Smooth muscle cell (in vitro differentiated cells): ENCODE measurements around the gene NMRK2. TPM values are rescaled to one million over a fixed set of nuclear protein-coding genes. Genes with fewer than 3 reads are reported as not detected.
A peak's percentile ranks its signal among the peaks of the same experiment; 100 is the strongest.

ENCODE experiments used
- DNase-seq: peaks from one replicate; lab custom pipeline; 2025; ENCODE audit not compliant: unreplicated experiment; lab: John Stamatoyannopoulos, UW
- H2AFZ ChIP-seq: fragments of 200-600 bp; sonication (generic); 2 replicates; pipeline ENCODE4 v1.6.0; 2016; ENCODE audit warnings: antibody characterized with exemption, low read depth, mild to moderate bottlenecking
- H3F3A ChIP-seq: fragments of 200-600 bp; sonication (generic); 2 replicates; pipeline ENCODE4 v1.6.0; 2017; ENCODE audit warnings: antibody characterized with exemption, low read depth
- H3K27ac ChIP-seq: fragments of 200-600 bp; sonication (generic); 2 replicates; pipeline ENCODE4 v1.5.1; 2016; ENCODE audit warnings: low read depth, mild to moderate bottlenecking
- H3K27me3 ChIP-seq: fragments of 200-600 bp; sonication (generic); 2 replicates; pipeline ENCODE4 v1.6.1; 2016; ENCODE audit warnings: low read depth, mild to moderate bottlenecking
- H3K36me3 ChIP-seq: fragments of 200-600 bp; sonication (generic); 2 replicates; pipeline ENCODE4 v1.5.1; 2016; ENCODE audit warnings: low read depth
- H3K4me1 ChIP-seq: fragments of 200-600 bp; sonication (generic); 2 replicates; pipeline ENCODE4 v1.5.1; 2016; ENCODE audit warnings: low read depth
- H3K4me2 ChIP-seq: fragments of 200-600 bp; sonication (generic); 2 replicates; pipeline ENCODE4 v1.6.0; 2016; ENCODE audit warnings: mild to moderate bottlenecking
- H3K4me3 ChIP-seq: fragments of 200-600 bp; sonication (generic); 2 replicates; pipeline ENCODE4 v1.5.1; 2016; ENCODE audit warnings: mild to moderate bottlenecking
- H3K79me2 ChIP-seq: fragments of 200-600 bp; sonication (generic); 2 replicates; pipeline ENCODE4 v1.6.0; 2016; ENCODE audit warnings: low read depth, mild to moderate bottlenecking
- H3K9ac ChIP-seq: fragments of 200-600 bp; sonication (generic); 2 replicates; pipeline ENCODE4 v1.6.0; 2016; ENCODE audit warnings: low read depth
- H3K9me3 ChIP-seq: fragments of 200-600 bp; sonication (generic); replicated peaks from 2 replicates; pipeline ENCODE4 v1.5.1; 2016; ENCODE audit warnings: low read depth
- H4K20me1 ChIP-seq: fragments of 200-600 bp; sonication (generic); 2 replicates; pipeline ENCODE4 v1.6.0; 2016; ENCODE audit warnings: low read depth
- WGBS: methylation state at CpG from one replicate; pipeline ENCODE4 v1.1.7; 2016; ENCODE audit warnings: low lambda C conversion rate; 5-methylcytosine and 5-hydroxymethylcytosine counted together
- polyA plus RNA-seq: library from polyadenylated mRNA; unstranded; fragments of >200 nt; fragmentation: Nextera tagmentation; extraction: Ambion mirVana; gene quantifications from 2 replicates; pipeline ENCODE4 v1.2.1, GENCODE V29; 2016
- total RNA-seq: library from RNA; depleted of rRNA; stranded (reverse); fragments of >200 nt; gene quantifications from 2 replicates; pipeline ENCODE4 v1.2.3, GENCODE V29; 2014
- TF ChIP-seq, protein P1 (sequence below): fragments of 200-600 bp; sonication (generic); IDR thresholded peaks from 2 replicates; pipeline ENCODE4 v1.5.1; 2017; ENCODE audit warnings: borderline replicate concordance, mild to moderate bottlenecking, antibody characterized with exemption; ENCODE audit not compliant: insufficient read depth, poor library complexity, severe bottlenecking

The NMRK2 gene
- total and polyA plus RNA-seq, 2 experiments from 2014 or later: not detected

DNA sequence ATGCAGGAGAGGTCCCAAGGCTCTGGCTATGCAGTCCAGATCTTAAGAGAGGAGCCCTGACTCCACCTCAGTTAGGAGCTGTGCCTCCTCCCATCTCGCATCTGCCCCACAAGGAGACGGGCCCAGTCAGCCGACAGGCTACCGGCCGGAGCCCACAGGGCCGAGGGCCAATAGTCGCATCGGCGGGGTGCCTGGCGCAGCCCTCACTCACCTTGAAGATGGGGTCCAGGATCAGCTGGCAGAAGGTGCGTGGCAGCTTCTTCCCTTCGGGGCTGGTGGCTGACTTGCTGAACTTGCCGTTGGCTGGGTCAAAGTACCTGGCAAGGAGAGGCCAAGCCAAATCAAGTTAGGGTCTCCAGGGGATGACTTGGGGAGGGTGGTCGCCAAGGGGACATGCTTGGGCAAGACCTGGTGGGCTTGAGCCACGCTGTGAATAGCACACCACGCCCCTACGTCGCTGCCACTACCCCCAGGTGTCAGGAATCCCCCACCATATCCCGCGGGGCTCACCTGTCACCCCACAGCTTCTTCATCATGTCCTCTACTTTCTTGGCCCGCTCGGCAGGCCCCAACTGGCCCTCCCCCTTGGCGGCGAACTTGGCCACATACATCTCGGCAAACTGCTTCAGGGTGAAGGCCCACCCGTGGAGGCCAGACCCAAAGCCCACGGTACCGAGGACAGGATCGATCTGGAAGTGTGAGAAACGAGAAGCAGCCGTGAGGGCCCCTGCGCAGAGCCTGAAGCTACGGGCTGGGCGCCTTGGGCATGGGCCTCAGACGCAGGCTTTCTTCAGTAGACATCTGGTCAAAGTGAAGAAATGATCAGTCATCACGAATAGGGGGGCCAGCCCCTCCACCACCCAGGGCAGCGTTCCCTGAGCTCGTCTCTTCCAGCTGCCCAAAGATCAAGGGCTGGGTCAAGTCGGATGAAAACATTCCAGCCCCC, 49.1 kb downstream of the NMRK2 start:
- no peak overlapping the region for H3K4me3 ChIP-seq
- H3K36me3 ChIP-seq: peaks cover 10% of the 10 kb centered on the region
- peak overlapping the region; percentile 98 for H3K27ac ChIP-seq
- TF ChIP-seq, protein P1, sequence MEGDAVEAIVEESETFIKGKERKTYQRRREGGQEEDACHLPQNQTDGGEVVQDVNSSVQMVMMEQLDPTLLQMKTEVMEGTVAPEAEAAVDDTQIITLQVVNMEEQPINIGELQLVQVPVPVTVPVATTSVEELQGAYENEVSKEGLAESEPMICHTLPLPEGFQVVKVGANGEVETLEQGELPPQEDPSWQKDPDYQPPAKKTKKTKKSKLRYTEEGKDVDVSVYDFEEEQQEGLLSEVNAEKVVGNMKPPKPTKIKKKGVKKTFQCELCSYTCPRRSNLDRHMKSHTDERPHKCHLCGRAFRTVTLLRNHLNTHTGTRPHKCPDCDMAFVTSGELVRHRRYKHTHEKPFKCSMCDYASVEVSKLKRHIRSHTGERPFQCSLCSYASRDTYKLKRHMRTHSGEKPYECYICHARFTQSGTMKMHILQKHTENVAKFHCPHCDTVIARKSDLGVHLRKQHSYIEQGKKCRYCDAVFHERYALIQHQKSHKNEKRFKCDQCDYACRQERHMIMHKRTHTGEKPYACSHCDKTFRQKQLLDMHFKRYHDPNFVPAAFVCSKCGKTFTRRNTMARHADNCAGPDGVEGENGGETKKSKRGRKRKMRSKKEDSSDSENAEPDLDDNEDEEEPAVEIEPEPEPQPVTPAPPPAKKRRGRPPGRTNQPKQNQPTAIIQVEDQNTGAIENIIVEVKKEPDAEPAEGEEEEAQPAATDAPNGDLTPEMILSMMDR: no peak
- 94% methylated on average over 39 of the region's 39 CpGs for WGBS
- DNase-seq: no peak
- peaks cover 64% of the 10 kb centered on the region for H3F3A ChIP-seq
- H3K4me2 ChIP-seq: peak overlapping the region; percentile 99
- no peaks in the 10 kb centered on the region for H3K9me3 ChIP-seq
- no peaks in the 10 kb centered on the region for H3K27me3 ChIP-seq
- H4K20me1 ChIP-seq: peaks cover 82% of the 10 kb centered on the region
- no peak overlapping the region for H3K9ac ChIP-seq
- no peak overlapping the region for H2AFZ ChIP-seq
- H3K4me1 ChIP-seq: peaks cover 28% of the 10 kb centered on the region
- H3K79me2 ChIP-seq: peaks cover 83% of the 10 kb centered on the region

DNA sequence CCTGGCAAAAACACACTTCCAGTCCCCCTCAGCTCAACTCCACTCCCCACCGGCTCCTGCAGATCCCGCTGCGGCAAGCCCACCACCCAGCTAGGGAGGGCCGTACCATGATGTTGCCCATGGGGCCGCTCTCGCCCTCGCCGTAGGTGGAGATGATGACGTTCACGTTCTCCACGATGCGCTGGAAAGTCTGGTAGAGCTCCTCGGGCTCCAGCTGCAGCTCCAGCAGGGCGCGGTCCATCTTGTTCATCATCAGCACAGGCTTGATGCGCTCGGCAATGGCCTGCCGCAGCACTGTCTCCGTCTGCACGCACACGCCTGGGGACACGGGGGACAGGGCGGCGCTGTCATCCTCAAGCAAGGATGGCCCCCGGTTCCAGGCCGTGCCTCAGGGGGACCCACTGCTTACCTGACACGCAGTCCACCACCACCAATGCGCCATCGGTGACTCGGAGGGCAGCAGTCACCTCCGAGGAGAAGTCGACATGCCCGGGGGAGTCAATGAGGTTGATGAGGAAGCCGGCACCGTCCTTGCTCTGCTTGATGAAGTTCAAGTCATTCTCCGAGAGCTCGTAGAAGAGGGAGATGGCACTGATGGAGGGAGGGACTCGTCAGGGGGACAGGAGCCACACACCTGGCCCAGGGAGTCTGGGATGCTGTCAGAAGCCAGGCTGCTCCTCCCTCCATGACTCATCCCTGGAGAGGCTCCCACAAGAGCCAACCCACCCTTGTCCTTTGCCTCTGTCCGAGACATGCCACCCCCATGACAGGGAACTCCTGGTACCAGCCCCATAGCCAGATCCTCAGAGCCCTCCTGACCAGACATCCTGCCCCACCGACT, 50.1 kb downstream of the NMRK2 start:
- H2AFZ ChIP-seq: no peak overlapping the region
- H4K20me1 ChIP-seq: peaks cover 73% of the 10 kb centered on the region
- peak overlapping the region; percentile 100 for H3K4me3 ChIP-seq
- peaks cover 74% of the 10 kb centered on the region for H3K79me2 ChIP-seq
- TF ChIP-seq, protein P1: no peak
- H3K4me1 ChIP-seq: peaks cover 28% of the 10 kb centered on the region
- peaks cover 10% of the 10 kb centered on the region for H3K36me3 ChIP-seq
- H3F3A ChIP-seq: peaks cover 55% of the 10 kb centered on the region
- WGBS: 91% methylated on average over 40 of the region's 40 CpGs
- H3K4me2 ChIP-seq: peak overlapping the region; percentile 99
- DNase-seq: no peak
- H3K9ac ChIP-seq: no peak overlapping the region
- H3K27ac ChIP-seq: peak overlapping the region; percentile 98
- no peaks in the 10 kb centered on the region for H3K27me3 ChIP-seq
- no peaks in the 10 kb centered on the region for H3K9me3 ChIP-seq

DNA sequence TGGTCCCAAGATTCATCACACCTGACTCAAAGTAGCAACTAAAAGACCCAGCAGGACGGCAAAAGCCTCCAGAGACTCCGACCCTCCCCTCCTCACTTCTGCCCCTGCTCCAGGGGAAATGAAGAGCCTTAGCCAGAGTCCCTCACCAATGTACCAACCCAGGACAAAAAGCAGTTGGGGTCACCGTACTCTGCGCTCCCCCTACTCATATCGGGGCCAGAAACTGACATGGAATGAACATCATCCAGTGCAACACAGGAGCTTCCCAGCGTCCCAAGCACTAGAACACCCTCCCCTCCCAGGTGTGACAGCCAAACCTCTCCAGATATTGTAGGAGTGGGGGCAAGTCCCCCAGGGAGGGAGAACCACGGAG, 50.7 kb downstream of the NMRK2 start:
- TF ChIP-seq, protein P1: no peak
- Histone ChIP-seq H3K79me2 (peaks cover 68% of the 10 kb centered on the region), H3K4me1 (peaks cover 28% of the 10 kb centered on the region), H3K27ac (peak overlapping the region; percentile 98), H3K27me3 (no peaks in the 10 kb centered on the region), H3K4me3 (peak overlapping the region; percentile 100), H4K20me1 (peaks cover 67% of the 10 kb centered on the region), H3K9me3 (no peaks in the 10 kb centered on the region), H3K9ac (peak overlapping the region; percentile 99), H3F3A (peaks cover 51% of the 10 kb centered on the region), H3K4me2 (peak overlapping the region; percentile 99), H2AFZ (no peak overlapping the region), H3K36me3 (peaks cover 10% of the 10 kb centered on the region)
- WGBS: 73% methylated on average over 7 of the region's 7 CpGs
- DNase-seq: no peak
